ENCODE measurements around the gene PICALM. TPM values are rescaled to one million over a fixed set of nuclear protein-coding genes. Genes with fewer than 3 reads are reported as not detected.

Gene PICALM
- total and polyA plus RNA-seq, 9 of the 15 experiments (the other 6 are each of a cell fraction or from before 2014, with no cell fraction given): 41.3 to 990 (median 309) TPM

- no peaks in the 10 kb centered on the region for H3K9me1 ChIP-seq (ENCODE audit: control insufficient read depth, insufficient read depth, low read length)
- no TSS peak for BruUV-seq (replicated peaks)
- in situ Hi-C loops (cut with MboI) (no loop called here), intact Hi-C loops (cut with micrococcal nuclease) (no loop called here)
- H3K4me3 ChIP-seq: no peak overlapping the region
- CTCF ChIA-PET (ENCODE audit: low intra/inter-chr PET ratio): no interaction called here
- peaks cover 4 to 5% of the 10 kb centered on the region in 2 experiments; a peak in 1 of 5 replicates for H3K4me1 ChIP-seq (replicated peaks in 1 of 2; ENCODE audit: control insufficient read depth in 2 of 2, insufficient read depth in 2 of 2, low read length in 2 of 2)
- H3K79me2 ChIP-seq (ENCODE audit: control insufficient read depth, insufficient read depth, low read length): peaks cover 61% of the 10 kb centered on the region
- H3K9ac ChIP-seq (ENCODE audit: insufficient read depth in 1 of 2, low read depth in 2 of 2, low read length in 2 of 2): no peak overlapping the region
- DNase-seq (ENCODE audit: extremely low read depth in 1 of 4, low spot score in 3 of 4) (no peak), ATAC-seq (no peak), FAIRE-seq (no peak)
- POLR2A ChIA-PET: interaction anchor here (1.5 kb wide), 1 partner anchor 11 kb away, joined by 4 read pairs; no protein-coding TSS in a partner anchor
- H3K36me3 ChIP-seq (ENCODE audit: control insufficient read depth, insufficient read depth, low read length): peaks cover 93% of the 10 kb centered on the region
- H3K4me2 ChIP-seq (ENCODE audit: insufficient read depth, low read length): no peak overlapping the region
- no peaks in the 10 kb centered on the region for H3K27me3 ChIP-seq (ENCODE audit: control insufficient read depth in 2 of 2, insufficient read depth in 2 of 2, low read length in 2 of 2)
- no peak overlapping the region for H2AFZ ChIP-seq (ENCODE audit: low read depth, low read length)
- no peak overlapping the region for H3K27ac ChIP-seq (ENCODE audit: extremely low read depth, low read depth, low read length)
- WGBS (ENCODE audit: insufficient coverage, low coverage, missing lambda C conversion rate): 100% methylated on average over 1 of the region's 1 CpG
- H4K20me1 ChIP-seq (replicated peaks; ENCODE audit: control insufficient read depth, insufficient read depth, low read length): no peaks in the 10 kb centered on the region; the same call in 1 of the 2 replicates
- H3K9me3 ChIP-seq (replicated peaks; ENCODE audit: control insufficient read depth, insufficient read depth, low read depth, low read length): no peaks in the 10 kb centered on the region
- no peak for TF ChIP-seq ZNF408 (CRISPR knock-in tag; IDR thresholded peaks at IDR 0.05; ENCODE audit: low read depth)
- no peak for TF ChIP-seq CHAMP1 (IDR thresholded peaks at IDR 0.05)
- TF ChIP-seq POU5F1 (IDR thresholded peaks at IDR 0.05; ENCODE audit: borderline replicate concordance, low read depth, low read length, partially characterized antibody): no peak
- TF ChIP-seq ZNF140 (CRISPR knock-in tag; IDR thresholded peaks at IDR 0.05): no peak
- TF ChIP-seq ASH1L (IDR thresholded peaks at IDR 0.05; ENCODE audit: borderline replicate concordance, low read depth, partially characterized antibody): no peak
- TF ChIP-seq HNRNPL (IDR thresholded peaks at IDR 0.05; ENCODE audit: low read depth, low read length): no peak
- TF ChIP-seq SRSF9 (IDR thresholded peaks at IDR 0.05; ENCODE audit: borderline replicate concordance, low read depth, low read length): no peak
- no peak for TF ChIP-seq ZNF175 (CRISPR knock-in tag; IDR thresholded peaks at IDR 0.05; ENCODE audit: low read depth)
- TF ChIP-seq ZBTB1 (CRISPR knock-in tag; IDR thresholded peaks at IDR 0.05; ENCODE audit: borderline replicate concordance, low read depth): no peak
- no peak for TF ChIP-seq HES1 (IDR thresholded peaks at IDR 0.05; ENCODE audit: low read depth)
- no peak for TF ChIP-seq CAMTA2 (CRISPR knock-in tag; conservative IDR thresholded peaks at IDR 0.05)
- no peak for TF ChIP-seq AFF1 (IDR thresholded peaks at IDR 0.05; ENCODE audit: low read depth in 1 of 2, partially characterized antibody in 2 of 2)
- TF ChIP-seq ZBTB17 (CRISPR knock-in tag; IDR thresholded peaks at IDR 0.05): no peak
- TF ChIP-seq BRCA1 (IDR thresholded peaks at IDR 0.05): no peak
- TF ChIP-seq BRCA1 (CRISPR knock-in tag; IDR thresholded peaks at IDR 0.05): no peak
Observed at GRCh38 chr11:86011175-86011574, 57.7 kb downstream of the PICALM start.

Data from K562 (cell line).